HG02973 (cell line): ENCODE data around the gene CCP110.

Experiments
- ATAC-seq: cut with Tn5 transposase; IDR thresholded peaks from one replicate; pipeline ENCODE4 v1.9.1; 2021; ENCODE audit warnings: moderate library complexity; ENCODE audit not compliant: unreplicated experiment

The CCP110 gene

GRCh38 chr16:19523559-19524355 is at the start of gene CCP110:
Gene CCP110, plus strand, starts transcription at chr16:19523942. Its CDS starts 3,940 bp downstream, at chr16:19527882.
- ATAC-seq = peak; percentile 70

GRCh38 chr16:19474617-19475016 is 49.1 kb upstream of the CCP110 start:
- ATAC-seq = no peak

- ATAC-seq = no peak
These were observed 45.2 kb upstream of the CCP110 start for GRCh38 chr16:19478505-19478904.

- ATAC-seq = no peak
These were observed 44.4 kb upstream of the CCP110 start for GRCh38 chr16:19479302-19479721.

- no peak for ATAC-seq
These were observed 42.4 kb upstream of the CCP110 start for GRCh38 chr16:19481296-19481695.

- no peak for ATAC-seq
These were observed 42.0 kb upstream of the CCP110 start for GRCh38 chr16:19481769-19482168.

GRCh38 chr16:19482291-19482690 is 41.5 kb upstream of the CCP110 start:
- no peak for ATAC-seq

GRCh38 chr16:19484096-19484495 is 39.6 kb upstream of the CCP110 start:
- no peak for ATAC-seq

- no peak for ATAC-seq
These were observed 38.1 kb upstream of the CCP110 start for GRCh38 chr16:19485611-19486010.

GRCh38 chr16:19486051-19486450 is 37.7 kb upstream of the CCP110 start:
- ATAC-seq = no peak

GRCh38 chr16:19486750-19487325 is 36.9 kb upstream of the CCP110 start:
- no peak for ATAC-seq

- no peak for ATAC-seq
These were observed 35.5 kb upstream of the CCP110 start for GRCh38 chr16:19488213-19488640.

- no peak for ATAC-seq
These were observed 33.1 kb upstream of the CCP110 start for GRCh38 chr16:19490619-19491018.

- no peak for ATAC-seq
These were observed 26.6 kb upstream of the CCP110 start for GRCh38 chr16:19497176-19497575.

- no peak for ATAC-seq
These were observed 24.7 kb upstream of the CCP110 start for GRCh38 chr16:19499006-19499405.

- ATAC-seq = no peak
These were observed 24.3 kb upstream of the CCP110 start for GRCh38 chr16:19499481-19499880.

- no peak for ATAC-seq
These were observed 21.2 kb upstream of the CCP110 start for GRCh38 chr16:19502395-19503131.

- no peak for ATAC-seq
These were observed 20.2 kb upstream of the CCP110 start for GRCh38 chr16:19503461-19504075.

- ATAC-seq = no peak
These were observed 18.0 kb upstream of the CCP110 start for GRCh38 chr16:19505600-19506303.

GRCh38 chr16:19506965-19507364 is 16.8 kb upstream of the CCP110 start:
- no peak for ATAC-seq

- no peak for ATAC-seq
These were observed 15.9 kb upstream of the CCP110 start for GRCh38 chr16:19507867-19508266.
